GM21737 (cell line): ENCODE results near the gene EAF2.

Experiments used
- ATAC-seq: cut with Tn5 transposase; IDR thresholded peaks from one replicate; pipeline ENCODE4 v1.9.1; 2021; ENCODE audit warnings: mild to moderate bottlenecking, moderate library complexity; ENCODE audit not compliant: unreplicated experiment

EAF2 gene

GRCh38 chr3:121834671-121835464 lies at the start of gene EAF2, which contains the start of gene IQCB1:
TSS of gene EAF2 (plus strand) at chr3:121835209. CDS start at chr3:121835286, 77 bp downstream.
TSS of gene IQCB1 (minus strand) at chr3:121835060. CDS start at chr3:121828960, 6,100 bp downstream.
- ATAC-seq, result peak; percentile 96

GRCh38 chr3:121786485-121786884 lies 48.5 kb upstream of the EAF2 start:
- ATAC-seq, result no peak

GRCh38 chr3:121793078-121793477 lies 41.9 kb upstream of the EAF2 start:
- ATAC-seq, result no peak

GRCh38 chr3:121794264-121794983 lies 40.6 kb upstream of the EAF2 start:
- peak; percentile 55 for ATAC-seq

- no peak for ATAC-seq
Measured at GRCh38 chr3:121796970-121797369, 38.0 kb upstream of the EAF2 start.

- ATAC-seq, result no peak
Measured at GRCh38 chr3:121800906-121801305, 34.1 kb upstream of the EAF2 start.

GRCh38 chr3:121803771-121804320 lies 31.2 kb upstream of the EAF2 start:
- no peak for ATAC-seq

GRCh38 chr3:121809249-121809648 lies 25.8 kb upstream of the EAF2 start:
- peak; percentile 95 for ATAC-seq

GRCh38 chr3:121817753-121818152 lies 17.3 kb upstream of the EAF2 start:
- no peak for ATAC-seq

GRCh38 chr3:121818578-121818977 lies 16.4 kb upstream of the EAF2 start:
- ATAC-seq, result no peak

GRCh38 chr3:121819236-121819635 lies 15.8 kb upstream of the EAF2 start:
- no peak for ATAC-seq

- ATAC-seq, result no peak
Measured at GRCh38 chr3:121821421-121822199, 13.4 kb upstream of the EAF2 start.

- no peak for ATAC-seq
Measured at GRCh38 chr3:121822973-121823372, 12.0 kb upstream of the EAF2 start.

- ATAC-seq, result no peak
Measured at GRCh38 chr3:121834157-121834670, 795 bp upstream of the EAF2 start.

- ATAC-seq, result peak; percentile 23
Measured at GRCh38 chr3:121835465-121835801, 424 bp downstream of the EAF2 start.

- no peak for ATAC-seq
Measured at GRCh38 chr3:121836064-121836463, 1.1 kb downstream of the EAF2 start.

GRCh38 chr3:121836481-121836880 lies 1.5 kb downstream of the EAF2 start:
- no peak for ATAC-seq

GRCh38 chr3:121839962-121840361 lies 5.0 kb downstream of the EAF2 start:
- no peak for ATAC-seq

- ATAC-seq, result no peak
Measured at GRCh38 chr3:121844892-121845291, 9.9 kb downstream of the EAF2 start.

GRCh38 chr3:121852256-121852655 lies 17.2 kb downstream of the EAF2 start:
- ATAC-seq, result no peak

- ATAC-seq, result no peak
Measured at GRCh38 chr3:121855555-121855954, 20.5 kb downstream of the EAF2 start.
